ENCODE data around the gene FCGR3B. TPM values are rescaled to one million over a fixed set of nuclear protein-coding genes. Genes with fewer than 3 reads are reported as not detected.
"Not testable (repeated sequence)": the region's sequence is repeated elsewhere in the genome, so short reads cannot be mapped to it uniquely, and the experiment has no call there.

Gene FCGR3B
- total RNA-seq, 2 experiments from 2014 or later: not detected

- POLR2A ChIA-PET; ATAC-seq; H3K36me3 Mint-ChIP-seq (ENCODE audit: low read depth); H3K9me3 Mint-ChIP-seq (ENCODE audit: low read depth); CTCF ChIA-PET; DNase-seq: not testable (repeated sequence)
- Mint-ChIP-seq H3K4me3 (peak overlapping the region; percentile 85), H3K27me3 (peaks cover 11% of the 10 kb centered on the region), H3K4me1 (peaks cover 24% of the 10 kb centered on the region), H3K27ac (peak overlapping the region; percentile 86)
- intact Hi-C loops (cut with DNase I, micrococcal nuclease): loop anchor here (2.0 to 10.0 kb wide), 2 partner anchors 128 to 214 kb away; no protein-coding TSS in a partner anchor
These were observed 17.8 kb downstream of the FCGR3B start for GRCh38 chr1:161613142-161613514.

- Mint-ChIP-seq H3K27me3 (peaks cover 14% of the 10 kb centered on the region), H3K4me1 (peaks cover 24% of the 10 kb centered on the region), H3K4me3 (peak overlapping the region; percentile 85), H3K27ac (peak overlapping the region; percentile 86)
- H3K36me3 Mint-ChIP-seq (ENCODE audit: low read depth); H3K9me3 Mint-ChIP-seq (ENCODE audit: low read depth); POLR2A ChIA-PET: not testable (repeated sequence)
- peak; percentile 93 for ATAC-seq
- DNase-seq: peak; percentile 94
- intact Hi-C loops (cut with DNase I, micrococcal nuclease): loop anchor here (1.0 to 10.0 kb wide), 4 partner anchors 9 to 214 kb away; no protein-coding TSS in a partner anchor
- CTCF ChIA-PET: interaction anchor here (0.6 to 0.7 kb wide), 2 partner anchors 89 to 486 kb away, joined by 3 read pairs; no protein-coding TSS in a partner anchor
These were observed 18.4 kb downstream of the FCGR3B start for GRCh38 chr1:161612322-161613141.

- H3K36me3 Mint-ChIP-seq (ENCODE audit: low read depth); H3K9me3 Mint-ChIP-seq (ENCODE audit: low read depth); POLR2A ChIA-PET; ATAC-seq: not testable (repeated sequence)
- Mint-ChIP-seq H3K27ac (peak overlapping the region; percentile 86), H3K27me3 (peaks cover 15% of the 10 kb centered on the region), H3K4me3 (peak overlapping the region; percentile 85), H3K4me1 (peaks cover 24% of the 10 kb centered on the region)
- DNase-seq: peak; percentile 37
- intact Hi-C loops (cut with DNase I, micrococcal nuclease): loop anchor here (1.0 to 10.0 kb wide), 4 partner anchors 9 to 213 kb away; no protein-coding TSS in a partner anchor
- CTCF ChIA-PET: interaction anchor here (0.6 to 0.7 kb wide), 2 partner anchors 90 to 485 kb away, joined by 3 read pairs; no protein-coding TSS in a partner anchor
These were observed 19.1 kb downstream of the FCGR3B start for GRCh38 chr1:161611866-161612321.

GRCh38 chr1:161610198-161610597 is 20.8 kb downstream of the FCGR3B start:
- H3K4me3 Mint-ChIP-seq: peak overlapping the region; percentile 17
- H3K4me1 Mint-ChIP-seq: peaks cover 24% of the 10 kb centered on the region
- ChIA-PET CTCF (interaction anchor here (0.6 to 0.7 kb wide), 2 partner anchors 123 to 173 kb away, joined by 3 read pairs; no protein-coding TSS in a partner anchor), POLR2A (interaction anchor here (0.5 kb wide), 1 partner anchor 82 kb away, joined by 6 read pairs; no protein-coding TSS in a partner anchor)
- ATAC-seq; H3K27ac Mint-ChIP-seq; H3K9me3 Mint-ChIP-seq (ENCODE audit: low read depth); DNase-seq; H3K36me3 Mint-ChIP-seq (ENCODE audit: low read depth): not testable (repeated sequence)
- peaks cover 18% of the 10 kb centered on the region for H3K27me3 Mint-ChIP-seq
- intact Hi-C loops (cut with DNase I, micrococcal nuclease): loop anchor here (1.0 to 10.0 kb wide), 2 partner anchors 83 to 125 kb away; no protein-coding TSS in a partner anchor

GRCh38 chr1:161606541-161607336 is 24.2 kb downstream of the FCGR3B start:
- CTCF ChIA-PET; H3K4me1 Mint-ChIP-seq; intact Hi-C loops (cut with DNase I, micrococcal nuclease); H3K27ac Mint-ChIP-seq; H3K4me3 Mint-ChIP-seq; H3K9me3 Mint-ChIP-seq (ENCODE audit: low read depth); H3K36me3 Mint-ChIP-seq (ENCODE audit: low read depth); DNase-seq; POLR2A ChIA-PET: not testable (repeated sequence)
- H3K27me3 Mint-ChIP-seq: peaks cover 28% of the 10 kb centered on the region
- peak; percentile 17 for ATAC-seq

- not testable (repeated sequence) for H3K4me3 Mint-ChIP-seq
These were observed 25.0 kb downstream of the FCGR3B start for GRCh38 chr1:161605762-161606540.

GRCh38 chr1:161605024-161605423 is 26.0 kb downstream of the FCGR3B start:
- intact Hi-C loops (cut with DNase I, micrococcal nuclease); H3K36me3 Mint-ChIP-seq (ENCODE audit: low read depth); CTCF ChIA-PET; POLR2A ChIA-PET; H3K4me3 Mint-ChIP-seq; H3K4me1 Mint-ChIP-seq; H3K9me3 Mint-ChIP-seq (ENCODE audit: low read depth); H3K27ac Mint-ChIP-seq; DNase-seq; ATAC-seq: not testable (repeated sequence)
- peaks cover 24% of the 10 kb centered on the region for H3K27me3 Mint-ChIP-seq

More at GRCh38 chr1:161605762-161606540, 25.0 kb downstream of the FCGR3B start:
- intact Hi-C loops (cut with DNase I, micrococcal nuclease); H3K36me3 Mint-ChIP-seq (ENCODE audit: low read depth); H3K4me1 Mint-ChIP-seq; H3K9me3 Mint-ChIP-seq (ENCODE audit: low read depth); H3K27ac Mint-ChIP-seq; POLR2A ChIA-PET; CTCF ChIA-PET: not testable (repeated sequence)
- peak; percentile 27 for DNase-seq
- peaks cover 28% of the 10 kb centered on the region for H3K27me3 Mint-ChIP-seq
- ATAC-seq: peak; percentile 47

GRCh38 chr1:161597077-161597476 is 33.9 kb downstream of the FCGR3B start:
- CTCF ChIA-PET; H3K27ac Mint-ChIP-seq; intact Hi-C loops (cut with DNase I, micrococcal nuclease): not testable (repeated sequence)

GRCh38 chr1:161595583-161595982 is 35.4 kb downstream of the FCGR3B start:
- POLR2A ChIA-PET; intact Hi-C loops (cut with DNase I, micrococcal nuclease); H3K9me3 Mint-ChIP-seq (ENCODE audit: low read depth); H3K36me3 Mint-ChIP-seq (ENCODE audit: low read depth); H3K27me3 Mint-ChIP-seq; H3K4me1 Mint-ChIP-seq; ATAC-seq; H3K4me3 Mint-ChIP-seq; CTCF ChIA-PET; DNase-seq; H3K27ac Mint-ChIP-seq: not testable (repeated sequence)

More at GRCh38 chr1:161597077-161597476, 33.9 kb downstream of the FCGR3B start:
- H3K36me3 Mint-ChIP-seq (ENCODE audit: low read depth); DNase-seq; H3K4me1 Mint-ChIP-seq; H3K4me3 Mint-ChIP-seq; ATAC-seq; H3K9me3 Mint-ChIP-seq (ENCODE audit: low read depth); H3K27me3 Mint-ChIP-seq; POLR2A ChIA-PET: not testable (repeated sequence)

GRCh38 chr1:161595173-161595572 is 35.8 kb downstream of the FCGR3B start:
- H3K27ac Mint-ChIP-seq; DNase-seq; POLR2A ChIA-PET; H3K27me3 Mint-ChIP-seq; H3K36me3 Mint-ChIP-seq (ENCODE audit: low read depth); ATAC-seq; intact Hi-C loops (cut with DNase I, micrococcal nuclease); H3K4me1 Mint-ChIP-seq; H3K9me3 Mint-ChIP-seq (ENCODE audit: low read depth); CTCF ChIA-PET; H3K4me3 Mint-ChIP-seq: not testable (repeated sequence)
